Right lung (tissue), 5 donors: Measurements from ENCODE around the gene EHBP1. TPM values are rescaled to one million over a fixed set of nuclear protein-coding genes. Genes with fewer than 3 reads are reported as not detected.

ENCODE experiments used
- DNase-seq, 2 donors: peaks; one replicate each; pipeline ENCODE4 v3.0.0-alpha.2; 2013
- polyA plus RNA-seq, 5 donors: library from polyadenylated mRNA; unstranded; fragments of 120-200 nt; gene quantifications; one replicate each; pipeline versions ENCODE4 v1.2.1 to v1.2.3, GENCODE V29; 2013; ENCODE audit warnings: inconsistent platforms in 1 of 5, low replicate concordance in 1 of 5; ENCODE audit not compliant: insufficient read length in 5 of 5, insufficient read depth in 1 of 5

EHBP1 gene
- polyA plus RNA-seq, 5 donors, result 30.5 to 48.4 (median 39.6) TPM

GRCh38 chr2:62775367-62775668 lies 69.8 kb downstream of the EHBP1 start:
- DNase-seq, result no peak

DNA sequence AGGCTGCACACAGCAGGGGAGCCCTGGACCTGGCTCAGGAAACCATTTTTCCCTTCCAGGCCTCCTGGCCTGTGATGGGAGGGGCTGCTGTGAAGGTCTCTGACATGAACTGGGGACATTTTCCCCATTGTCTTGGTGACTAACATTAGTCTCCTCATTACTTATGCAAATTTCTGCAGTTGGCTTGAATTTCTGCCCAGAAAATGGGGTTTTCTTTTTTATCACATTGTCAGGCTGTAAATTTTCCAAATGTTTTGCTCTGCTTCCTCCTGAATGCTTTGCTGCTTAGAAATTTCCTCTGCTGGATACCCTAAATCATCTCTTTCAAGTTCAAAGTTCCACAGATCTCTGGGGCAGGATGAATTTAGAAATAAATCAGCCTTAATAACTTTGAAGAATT lies 78.2 kb downstream of the EHBP1 start:
- DNase-seq, result no peak

- DNase-seq, result no peak
Observed at GRCh38 chr2:62784341-62784740, 78.8 kb downstream of the EHBP1 start.

DNA sequence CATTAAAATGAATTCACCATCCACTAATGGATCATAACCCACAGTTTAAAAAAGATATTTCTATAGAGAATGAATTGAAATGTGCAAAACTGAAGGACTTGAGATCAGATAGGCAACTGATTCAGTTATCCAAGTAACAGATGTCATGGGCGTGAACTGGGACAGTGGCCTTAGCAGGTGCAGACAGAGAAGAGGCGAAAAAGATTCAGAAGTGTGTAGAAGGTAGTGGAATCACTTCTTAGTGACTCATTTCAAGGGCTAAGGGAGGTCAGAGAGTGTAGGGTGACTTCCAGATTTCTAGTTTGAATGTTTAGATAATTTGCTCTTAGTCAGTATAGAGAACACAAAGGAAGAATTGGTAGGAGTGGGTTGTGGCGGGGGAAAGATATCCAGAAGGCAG lies 79.7 kb downstream of the EHBP1 start:
- no peak for DNase-seq

DNA sequence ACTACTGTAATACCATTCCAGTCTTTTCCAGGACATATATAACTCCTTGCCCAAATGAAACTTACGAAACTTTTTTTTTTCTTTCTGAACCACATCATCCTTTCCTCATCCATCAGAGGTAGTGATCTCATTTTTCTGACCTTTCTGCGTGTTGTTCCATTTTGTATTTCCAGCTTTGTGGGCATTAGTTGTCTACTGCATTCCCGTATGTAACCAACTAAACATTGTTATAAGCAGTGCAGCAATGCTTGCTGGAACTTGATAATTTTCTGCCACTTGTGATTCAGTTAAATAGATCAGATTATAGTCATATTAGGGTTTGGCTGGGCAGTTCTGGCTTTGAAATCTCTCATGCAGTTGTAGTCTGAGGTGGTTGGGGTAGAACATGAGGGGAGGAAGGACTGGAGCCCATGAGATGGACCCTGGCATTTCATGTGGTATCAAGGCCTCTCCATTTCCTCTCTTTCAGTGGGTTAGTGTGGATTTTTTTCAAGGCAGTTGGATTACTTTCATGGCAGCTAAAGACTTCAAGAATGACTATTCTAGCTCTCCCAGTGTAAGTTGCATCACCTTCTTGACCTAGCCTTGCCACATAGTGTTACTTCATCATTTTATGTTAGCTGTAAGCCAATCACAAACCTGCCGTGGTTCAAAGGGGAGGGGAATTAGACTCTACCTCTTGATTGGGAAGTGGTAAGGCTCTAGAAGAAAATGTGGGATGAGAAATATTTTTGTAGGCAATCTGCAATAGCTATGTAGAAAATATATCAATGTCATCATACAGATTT lies 80.5 kb downstream of the EHBP1 start:
- no peak for DNase-seq

DNA sequence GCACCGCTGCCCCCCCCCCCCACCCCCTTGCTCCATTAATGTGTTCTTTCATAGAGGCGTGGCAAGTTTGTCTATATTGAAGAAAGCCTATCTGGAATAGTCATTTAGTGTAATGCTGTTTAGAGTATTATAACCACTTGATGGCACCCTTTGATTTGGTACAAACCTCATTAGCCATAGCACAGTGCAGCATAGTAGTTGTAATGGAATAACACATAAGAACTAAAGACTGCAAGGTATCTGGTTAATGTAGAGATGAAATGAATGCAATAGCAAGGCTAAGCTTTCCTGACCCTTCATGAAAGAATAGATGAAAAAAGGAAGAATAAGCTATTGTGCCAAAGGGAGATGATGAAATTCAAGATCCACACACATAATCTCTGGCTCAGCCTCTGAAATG lies 81.9 kb downstream of the EHBP1 start:
- peak; percentile 14 to 34 for DNase-seq

DNA sequence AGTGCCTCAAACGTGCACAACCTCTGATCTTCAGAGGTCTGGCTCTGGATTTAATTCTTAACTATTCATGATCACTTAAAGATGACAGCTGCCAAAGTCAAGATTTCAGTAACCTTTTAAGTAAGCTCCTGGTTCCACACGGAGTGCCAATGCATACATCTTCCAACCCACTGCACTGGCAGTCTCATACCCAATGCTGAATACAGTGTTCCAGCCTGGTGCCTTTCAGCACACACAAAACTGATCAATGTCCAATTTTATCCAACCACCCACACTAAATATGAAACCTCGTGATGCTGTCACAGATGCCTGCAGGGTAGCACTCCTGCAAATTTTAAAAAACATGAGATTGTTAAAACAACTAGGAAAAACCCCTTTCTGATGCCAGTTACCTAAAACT lies 84.0 kb downstream of the EHBP1 start:
- DNase-seq, result no peak

- DNase-seq, result no peak
Observed at GRCh38 chr2:62789918-62790317, 84.4 kb downstream of the EHBP1 start.

GRCh38 chr2:62792408-62792807 lies 86.9 kb downstream of the EHBP1 start:
- DNase-seq, result no peak

GRCh38 chr2:62793213-62793612 lies 87.7 kb downstream of the EHBP1 start:
- no peak for DNase-seq

DNA sequence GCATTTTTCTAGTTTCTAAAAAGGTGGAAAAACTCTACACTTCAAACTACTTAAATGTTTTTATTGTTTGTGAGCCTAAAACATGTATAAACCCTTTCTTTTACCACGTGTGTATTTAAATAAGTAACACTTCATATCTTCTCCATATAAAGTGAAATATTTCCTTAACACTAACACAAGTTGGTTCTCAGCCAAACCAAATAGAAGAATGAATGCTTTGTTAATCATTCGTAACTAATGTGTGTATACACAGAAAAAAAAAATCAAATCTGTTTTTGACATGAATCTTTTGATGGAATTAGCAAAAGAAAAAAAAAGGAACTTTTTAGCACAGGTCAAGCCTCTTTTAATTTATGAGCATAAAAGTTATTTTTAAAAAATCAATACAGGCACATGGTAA lies 89.3 kb downstream of the EHBP1 start:
- peak; percentile 16 for DNase-seq

GRCh38 chr2:62795341-62795740 lies 89.8 kb downstream of the EHBP1 start:
- DNase-seq, result no peak

DNA sequence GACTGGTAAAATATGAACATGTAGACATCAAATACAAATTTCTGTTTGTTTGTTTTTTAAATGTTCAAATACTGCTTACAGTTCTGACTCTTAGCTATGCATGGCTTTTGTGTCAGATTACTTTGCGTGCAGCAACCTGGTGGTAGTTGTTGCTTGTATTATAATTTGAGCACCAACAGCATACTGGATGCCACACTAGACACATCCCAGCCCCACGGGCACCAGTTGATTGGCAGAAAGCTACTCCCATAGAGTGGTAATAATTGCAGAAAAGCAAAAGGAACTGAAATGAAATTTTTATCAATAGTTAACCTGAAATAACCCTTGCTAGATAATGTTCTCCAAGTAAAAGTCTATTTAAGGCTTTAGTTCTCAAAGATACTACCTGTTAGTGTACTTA lies 91.6 kb downstream of the EHBP1 start:
- DNase-seq, result no peak

GRCh38 chr2:62800618-62801017 lies 95.1 kb downstream of the EHBP1 start:
- no peak for DNase-seq

DNA sequence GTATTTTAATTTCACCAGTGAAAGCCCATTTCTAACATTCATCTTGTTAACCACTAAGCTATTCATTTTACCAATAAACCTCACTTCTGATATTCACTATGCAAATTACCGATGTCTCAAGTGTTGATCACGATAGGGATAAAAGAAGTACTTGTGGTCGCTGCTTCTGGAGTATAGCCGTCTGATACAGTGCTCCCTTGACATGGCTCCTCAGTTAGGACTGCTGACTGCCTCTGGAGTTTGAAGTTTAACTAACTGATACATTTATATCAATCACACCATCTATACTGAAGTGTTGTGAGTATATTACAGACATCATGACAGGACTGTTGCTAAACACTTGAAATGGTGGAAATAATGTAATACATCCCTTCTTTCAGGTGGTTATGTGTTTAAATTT lies 95.6 kb downstream of the EHBP1 start:
- no peak for DNase-seq

GRCh38 chr2:62801814-62802523 lies 96.5 kb downstream of the EHBP1 start:
- no peak for DNase-seq

GRCh38 chr2:62803961-62804360 lies 98.4 kb downstream of the EHBP1 start:
- DNase-seq, result no peak

DNA sequence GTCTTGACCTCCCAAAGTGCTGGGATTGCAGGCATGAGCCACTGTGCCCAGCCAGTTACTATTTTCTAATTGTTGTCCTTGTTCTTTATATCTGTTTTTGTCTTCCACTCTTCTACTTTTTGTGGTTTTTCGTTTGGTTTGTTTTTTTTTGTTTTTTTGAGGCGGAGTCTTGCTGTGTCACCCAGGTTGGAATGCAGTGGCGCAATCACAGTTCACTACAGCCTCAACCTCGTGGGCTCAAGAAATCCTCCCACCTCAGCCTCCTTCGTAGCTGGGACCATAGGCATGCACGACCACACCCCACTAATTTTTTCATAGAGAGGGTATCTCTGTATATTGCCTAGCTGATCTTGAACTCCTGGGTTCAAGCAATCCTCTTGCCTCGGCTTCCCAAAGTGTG lies 100.7 kb downstream of the EHBP1 start:
- DNase-seq, result no peak

DNA sequence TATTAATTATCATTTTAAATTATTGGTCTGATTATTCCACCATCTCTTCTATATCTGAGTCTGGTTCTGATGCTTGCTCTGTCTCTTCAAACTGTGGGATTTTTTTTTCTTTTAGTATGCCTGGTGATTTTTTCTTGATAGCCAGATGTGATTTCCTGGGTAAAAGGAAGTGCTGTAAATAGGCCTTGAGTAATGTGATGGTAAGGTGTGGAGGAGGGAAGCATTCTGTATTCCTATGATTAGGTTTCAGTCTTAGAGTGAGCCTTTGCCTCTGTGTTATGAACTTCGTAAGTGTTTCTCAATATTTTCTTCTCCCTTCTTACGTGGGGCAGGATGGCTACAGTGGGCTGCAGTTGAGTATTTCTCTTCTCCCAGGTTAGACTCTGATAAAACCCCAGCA lies 103.0 kb downstream of the EHBP1 start:
- DNase-seq, result no peak

- DNase-seq, result no peak
Observed at GRCh38 chr2:62811086-62811485, 105.6 kb downstream of the EHBP1 start.

- DNase-seq, result no peak
Observed at GRCh38 chr2:62811972-62812371, 106.5 kb downstream of the EHBP1 start.

- DNase-seq, result no peak
Observed at GRCh38 chr2:62812921-62813825, 107.7 kb downstream of the EHBP1 start.

DNA sequence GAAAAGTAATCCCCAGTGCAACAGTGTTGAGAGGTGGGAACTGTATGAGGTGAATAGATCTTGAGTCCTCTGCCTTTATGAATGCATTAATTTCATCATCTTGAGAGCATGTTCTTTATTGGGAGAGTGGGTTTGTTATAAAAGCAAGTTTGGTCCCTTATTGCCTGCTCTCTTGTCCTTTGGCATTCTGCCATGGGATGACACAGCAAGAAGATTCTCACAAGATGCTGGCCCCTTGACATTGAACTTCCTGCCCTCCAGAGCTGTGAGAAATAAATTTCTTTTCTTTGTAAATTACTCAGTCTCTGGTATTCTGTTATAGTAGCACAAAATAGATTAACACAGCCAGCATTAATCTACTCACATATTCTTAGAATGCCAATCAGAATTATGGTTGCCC lies 108.6 kb downstream of the EHBP1 start:
- no peak for DNase-seq
